AG09319 (cell line): ENCODE measurements around the gene C1QA.

Source experiments
- DNase-seq: peaks from one replicate; pipeline ENCODE4 v3.0.0-alpha.2; 2010; ENCODE audit warnings: low read depth; ENCODE audit errors: extremely low read depth
- TF ChIP-seq, protein P1 (sequence below): IDR thresholded peaks from 2 replicates; pipeline ENCODE4 v1.5.1; 2011; ENCODE audit warnings: low read depth, mild to moderate bottlenecking, inconsistent platforms, low read length, moderate library complexity

Gene C1QA

GRCh38 chr1:22621761-22622160 is 14.7 kb upstream of the C1QA start:
- TF ChIP-seq, protein P1, sequence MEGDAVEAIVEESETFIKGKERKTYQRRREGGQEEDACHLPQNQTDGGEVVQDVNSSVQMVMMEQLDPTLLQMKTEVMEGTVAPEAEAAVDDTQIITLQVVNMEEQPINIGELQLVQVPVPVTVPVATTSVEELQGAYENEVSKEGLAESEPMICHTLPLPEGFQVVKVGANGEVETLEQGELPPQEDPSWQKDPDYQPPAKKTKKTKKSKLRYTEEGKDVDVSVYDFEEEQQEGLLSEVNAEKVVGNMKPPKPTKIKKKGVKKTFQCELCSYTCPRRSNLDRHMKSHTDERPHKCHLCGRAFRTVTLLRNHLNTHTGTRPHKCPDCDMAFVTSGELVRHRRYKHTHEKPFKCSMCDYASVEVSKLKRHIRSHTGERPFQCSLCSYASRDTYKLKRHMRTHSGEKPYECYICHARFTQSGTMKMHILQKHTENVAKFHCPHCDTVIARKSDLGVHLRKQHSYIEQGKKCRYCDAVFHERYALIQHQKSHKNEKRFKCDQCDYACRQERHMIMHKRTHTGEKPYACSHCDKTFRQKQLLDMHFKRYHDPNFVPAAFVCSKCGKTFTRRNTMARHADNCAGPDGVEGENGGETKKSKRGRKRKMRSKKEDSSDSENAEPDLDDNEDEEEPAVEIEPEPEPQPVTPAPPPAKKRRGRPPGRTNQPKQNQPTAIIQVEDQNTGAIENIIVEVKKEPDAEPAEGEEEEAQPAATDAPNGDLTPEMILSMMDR, result no peak
- DNase-seq, result no peak

DNA sequence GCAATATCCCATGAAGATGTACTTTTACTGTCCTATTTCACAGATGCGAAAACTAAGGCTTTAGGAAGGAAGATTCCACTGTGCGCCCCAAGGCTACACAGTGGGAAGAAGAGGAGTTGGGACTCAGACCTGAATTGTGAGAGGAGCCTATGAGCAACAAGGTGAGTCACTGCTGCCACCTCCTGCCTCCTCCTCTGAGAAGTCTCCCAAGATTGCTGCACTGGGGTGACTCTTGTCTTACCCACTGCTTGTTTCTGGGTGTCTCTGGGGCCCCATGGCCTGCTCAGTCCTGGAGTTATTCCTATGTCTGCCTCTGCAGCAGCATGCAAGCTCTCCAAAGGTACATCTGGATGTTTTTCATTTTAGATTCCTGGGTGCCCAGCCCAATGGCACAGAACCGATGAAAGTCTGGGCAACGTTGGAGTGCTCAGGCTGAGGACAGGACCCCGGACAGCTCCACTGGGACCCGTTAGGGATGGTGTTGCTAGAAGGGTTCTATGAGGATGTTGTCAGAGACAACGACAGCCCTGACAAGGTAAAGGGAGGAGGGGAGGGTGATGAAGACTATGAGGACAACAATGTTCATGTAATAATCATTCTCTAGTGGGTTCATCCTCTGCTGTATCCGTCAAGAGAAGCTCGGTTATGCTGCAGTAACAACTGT is 11.0 kb upstream of the C1QA start:
- DNase-seq, result no peak
- TF ChIP-seq, protein P1, result no peak

GRCh38 chr1:22626237-22627157 is 9.9 kb upstream of the C1QA start:
- TF ChIP-seq, protein P1, result no peak
- DNase-seq, result no peak

- DNase-seq, result no peak
- TF ChIP-seq, protein P1, result no peak
These were observed 9.1 kb upstream of the C1QA start for GRCh38 chr1:22627331-22627730.

DNA sequence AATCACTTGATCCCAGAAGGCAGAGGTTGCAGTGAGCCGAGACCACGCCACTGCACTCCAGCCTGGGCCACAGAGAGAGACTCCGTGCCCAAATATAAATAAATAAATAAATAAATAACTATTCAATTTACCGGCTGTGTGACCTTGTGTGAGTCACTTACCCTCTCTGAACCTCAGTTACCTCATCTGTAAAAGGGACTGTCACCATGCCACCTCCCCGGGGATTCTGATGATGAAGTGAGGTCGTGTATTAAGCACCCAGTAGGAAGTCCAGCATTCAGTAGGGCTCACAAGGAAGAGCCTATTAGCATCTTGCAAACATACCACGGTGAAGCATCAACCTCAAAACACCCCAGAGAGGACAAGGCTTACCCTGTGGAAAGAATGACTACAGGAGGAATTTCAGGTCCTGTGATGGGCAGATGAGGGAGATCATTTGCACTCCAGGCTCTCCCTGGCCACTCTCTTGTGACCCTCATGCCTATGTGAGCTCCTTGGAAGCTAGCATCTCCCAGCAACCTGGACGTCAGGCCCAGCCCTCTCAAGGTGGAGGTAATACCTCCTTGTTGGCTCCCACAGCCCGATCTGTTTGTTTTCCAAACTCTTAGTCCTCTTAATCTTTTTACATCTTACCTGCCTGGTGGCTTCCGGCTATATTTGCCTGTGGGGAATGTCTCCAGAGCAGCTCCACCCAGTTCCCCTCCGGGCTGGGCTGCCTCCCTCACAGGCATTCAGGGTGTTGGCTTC is 7.6 kb upstream of the C1QA start:
- TF ChIP-seq, protein P1, result no peak
- DNase-seq, result no peak

GRCh38 chr1:22629886-22630285 is 6.5 kb upstream of the C1QA start:
- TF ChIP-seq, protein P1, result no peak
- no peak for DNase-seq
